HG02852 (cell line): Measurements from ENCODE around the gene FRMPD1.
"Not testable (repeated sequence)": the region's sequence is repeated elsewhere in the genome, so short reads cannot be mapped to it uniquely, and the experiment has no call there.

Experiments
- ATAC-seq: cut with Tn5 transposase; IDR thresholded peaks from one replicate; pipeline ENCODE4 v1.9.1; 2021; ENCODE audit warnings: mild to moderate bottlenecking, moderate library complexity; ENCODE audit not compliant: unreplicated experiment

The FRMPD1 gene

GRCh38 chr9:37732086-37732741, 81.5 kb downstream of the FRMPD1 start:
- no peak for ATAC-seq

DNA sequence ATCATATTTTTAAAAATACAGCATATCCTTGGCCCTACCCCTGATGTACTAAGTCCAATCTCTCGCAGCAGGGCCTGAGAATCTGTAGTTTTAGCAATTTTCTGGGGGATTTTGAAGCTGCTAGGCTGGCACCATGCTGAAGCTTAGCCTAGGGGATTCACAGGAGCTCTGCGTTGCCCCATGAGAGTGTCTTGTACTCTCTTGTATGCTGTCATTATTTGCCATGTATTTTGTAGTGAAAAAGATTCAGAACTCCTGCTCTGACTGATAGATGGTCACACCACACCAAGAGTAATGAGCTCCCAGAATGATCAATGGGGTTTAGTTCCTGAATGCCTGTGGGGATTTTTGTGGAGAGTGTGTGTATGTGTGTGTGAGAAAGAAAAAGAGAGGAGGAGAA, 82.2 kb downstream of the FRMPD1 start:
- no peak for ATAC-seq

DNA sequence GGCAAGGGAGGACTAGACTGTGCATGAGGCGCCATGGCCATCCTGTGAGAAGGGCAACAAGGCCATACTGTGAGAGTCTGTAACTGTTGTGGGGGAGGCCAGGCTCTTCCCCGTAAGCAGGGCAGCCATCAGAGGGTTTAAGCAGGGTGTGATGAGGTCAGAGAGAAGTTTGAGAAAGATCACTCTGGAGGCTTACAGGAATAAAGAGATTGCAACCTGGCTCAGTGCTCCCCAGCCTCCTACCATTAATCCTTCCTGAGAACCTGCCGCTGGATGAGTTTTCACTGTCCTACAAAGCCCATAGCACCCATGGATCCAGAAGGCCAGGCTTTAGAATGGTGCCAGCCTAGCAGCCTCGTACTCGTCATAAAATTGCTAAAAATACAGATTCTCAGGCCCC, 88.5 kb downstream of the FRMPD1 start:
- no peak for ATAC-seq

- ATAC-seq, result no peak
These were observed 89.4 kb downstream of the FRMPD1 start for GRCh38 chr9:37740128-37740527.

- ATAC-seq, result no peak
These were observed 90.0 kb downstream of the FRMPD1 start for GRCh38 chr9:37740631-37741328.

- no peak for ATAC-seq
These were observed 95.2 kb downstream of the FRMPD1 start for GRCh38 chr9:37745970-37746369.

GRCh38 chr9:37746448-37747270, 95.9 kb downstream of the FRMPD1 start:
- ATAC-seq, result no peak

DNA sequence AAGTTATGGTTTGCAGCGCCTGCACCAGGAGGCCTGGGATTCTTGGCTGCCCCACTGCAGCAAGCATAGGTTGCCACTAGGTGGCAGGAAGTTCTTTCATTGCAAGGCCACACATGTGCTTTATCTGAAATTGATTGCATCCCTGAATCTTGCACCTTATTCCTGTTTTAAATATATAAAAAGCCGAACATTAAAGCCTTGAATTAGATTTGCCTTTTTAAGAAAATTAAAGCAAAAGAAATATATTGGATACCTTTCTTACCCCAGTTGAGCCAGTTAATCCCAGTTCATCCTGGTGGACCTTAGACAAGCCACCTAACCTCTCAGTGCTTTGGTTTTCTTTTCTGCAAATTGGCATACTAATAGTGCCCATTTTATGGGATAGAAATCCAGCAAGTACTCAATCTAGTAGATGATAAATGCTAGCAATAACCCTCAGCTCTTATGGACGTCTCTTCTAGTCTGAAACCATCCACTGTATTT, 96.6 kb downstream of the FRMPD1 start:
- peak; percentile 85 for ATAC-seq

DNA sequence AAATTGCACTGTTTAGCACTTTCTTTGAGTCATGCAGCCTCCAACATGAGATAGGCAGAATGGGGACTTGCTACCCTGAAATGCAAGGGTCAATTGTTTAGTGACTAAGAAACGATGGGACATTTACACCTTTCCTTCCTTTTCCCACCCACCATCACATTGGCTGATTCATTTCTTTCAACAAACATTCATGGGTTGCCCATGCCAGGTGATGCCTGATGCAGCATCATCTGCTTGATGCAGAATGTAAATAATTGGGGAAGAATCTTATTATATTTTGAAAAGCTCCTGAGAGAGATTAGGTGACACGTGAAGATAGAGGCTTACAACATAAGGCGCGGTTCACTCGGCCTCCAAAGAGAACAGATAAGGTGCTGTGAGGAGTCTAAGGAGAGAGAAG, 98.4 kb downstream of the FRMPD1 start:
- ATAC-seq, result no peak

DNA sequence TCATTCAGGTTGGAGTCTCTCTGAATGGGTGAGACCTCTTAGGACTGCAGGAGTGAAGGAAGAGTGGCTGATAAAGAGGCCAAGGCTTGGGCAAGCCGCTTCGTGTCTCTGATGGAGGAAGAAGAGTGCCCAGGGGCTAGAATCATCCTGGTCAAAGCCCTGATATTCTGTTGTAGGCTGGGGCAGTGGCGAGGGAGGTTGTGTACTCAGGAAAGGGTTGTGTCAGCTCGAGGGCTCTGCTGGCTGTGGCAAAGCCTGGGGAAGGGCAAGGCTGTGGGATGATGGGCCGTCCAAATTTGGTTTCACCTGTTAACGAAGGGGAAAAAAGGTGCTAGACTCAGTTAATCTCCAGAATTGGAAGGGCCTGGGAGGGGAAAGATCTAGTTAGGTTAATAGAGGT, 100.4 kb downstream of the FRMPD1 start:
- no peak for ATAC-seq

- ATAC-seq, result not testable (repeated sequence)
These were observed 101.0 kb downstream of the FRMPD1 start for GRCh38 chr9:37751704-37752103.

DNA sequence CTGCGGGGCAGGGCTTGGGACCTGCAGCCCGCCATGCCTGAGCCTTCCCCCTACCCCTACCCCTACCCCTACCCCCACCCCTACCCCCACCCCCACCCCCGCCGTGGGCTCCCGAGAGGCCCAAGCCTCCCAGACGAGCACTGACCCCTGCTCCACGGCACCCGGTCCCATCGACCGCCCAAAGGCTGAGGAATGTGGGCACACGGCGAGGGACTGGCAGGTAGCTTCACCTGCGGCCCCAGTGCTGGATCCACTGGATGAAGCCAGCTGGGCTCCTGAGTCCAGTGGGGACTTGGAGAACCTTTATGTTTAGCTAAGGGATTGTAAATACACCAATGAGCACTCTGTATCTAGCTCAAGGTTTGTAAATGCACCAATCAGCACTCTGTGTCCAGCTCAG, 101.4 kb downstream of the FRMPD1 start:
- not testable (repeated sequence) for ATAC-seq

- no peak for ATAC-seq
These were observed 102.1 kb downstream of the FRMPD1 start for GRCh38 chr9:37752642-37753488.

DNA sequence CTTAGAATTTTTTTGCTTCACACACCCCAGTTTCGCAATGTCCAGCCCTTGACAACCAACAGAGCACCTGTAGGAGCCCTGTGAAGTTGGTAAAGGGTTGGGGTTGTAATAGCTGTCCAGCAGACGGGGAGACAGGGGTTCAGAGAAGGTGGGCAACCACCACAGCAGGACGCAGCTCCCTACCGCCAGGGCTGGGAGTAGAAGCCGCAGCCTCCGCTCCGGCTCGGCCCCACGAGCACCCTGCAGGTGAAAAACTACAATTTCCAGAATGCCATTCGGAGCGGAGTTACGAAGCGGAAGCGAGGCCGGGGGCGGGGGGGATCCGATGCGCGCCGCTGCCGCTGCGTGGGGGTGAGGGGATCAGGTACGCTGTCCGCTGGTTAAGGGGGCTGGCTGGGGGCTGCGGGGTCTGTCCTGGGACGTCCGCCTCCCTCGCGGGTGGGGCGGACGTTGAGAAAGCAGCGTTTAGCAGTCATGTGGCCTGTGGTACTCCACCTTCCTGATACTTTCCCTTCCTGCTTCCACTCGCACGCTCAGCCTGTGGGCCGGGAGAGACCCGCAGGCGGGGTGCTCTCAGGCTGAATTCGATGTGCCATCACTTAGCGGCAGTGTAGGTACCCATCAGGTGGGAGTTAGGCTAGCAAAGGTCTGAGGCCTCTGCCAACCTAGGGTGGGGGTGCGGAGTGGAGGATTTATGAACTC, 102.9 kb downstream of the FRMPD1 start, which contains the start of gene TRMT10B:
TSS of gene TRMT10B (plus strand) at position 317 of the 702 bp plus-strand sequence. CDS start 8,127 bp downstream, outside the sequence.
- peak; percentile 84 for ATAC-seq

DNA sequence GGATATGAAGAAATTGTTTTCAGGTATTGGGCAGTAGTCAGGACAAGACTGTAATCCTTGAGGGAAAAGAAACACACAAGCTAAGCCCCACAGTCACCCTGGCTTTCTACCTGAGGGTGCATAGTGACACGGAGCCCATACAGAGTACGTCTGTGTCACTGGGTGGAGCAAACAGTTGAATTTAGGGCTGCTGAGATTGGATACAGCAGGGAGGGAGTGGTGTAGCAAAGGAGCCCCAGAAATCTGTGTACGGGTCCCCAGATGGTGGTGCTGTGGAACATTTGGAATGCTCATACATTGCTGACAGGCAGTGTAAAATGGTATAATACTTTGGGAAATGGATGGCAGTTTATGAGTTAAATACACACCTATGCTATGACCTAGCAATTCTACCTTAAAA, 108.0 kb downstream of the FRMPD1 start:
- ATAC-seq, result no peak

DNA sequence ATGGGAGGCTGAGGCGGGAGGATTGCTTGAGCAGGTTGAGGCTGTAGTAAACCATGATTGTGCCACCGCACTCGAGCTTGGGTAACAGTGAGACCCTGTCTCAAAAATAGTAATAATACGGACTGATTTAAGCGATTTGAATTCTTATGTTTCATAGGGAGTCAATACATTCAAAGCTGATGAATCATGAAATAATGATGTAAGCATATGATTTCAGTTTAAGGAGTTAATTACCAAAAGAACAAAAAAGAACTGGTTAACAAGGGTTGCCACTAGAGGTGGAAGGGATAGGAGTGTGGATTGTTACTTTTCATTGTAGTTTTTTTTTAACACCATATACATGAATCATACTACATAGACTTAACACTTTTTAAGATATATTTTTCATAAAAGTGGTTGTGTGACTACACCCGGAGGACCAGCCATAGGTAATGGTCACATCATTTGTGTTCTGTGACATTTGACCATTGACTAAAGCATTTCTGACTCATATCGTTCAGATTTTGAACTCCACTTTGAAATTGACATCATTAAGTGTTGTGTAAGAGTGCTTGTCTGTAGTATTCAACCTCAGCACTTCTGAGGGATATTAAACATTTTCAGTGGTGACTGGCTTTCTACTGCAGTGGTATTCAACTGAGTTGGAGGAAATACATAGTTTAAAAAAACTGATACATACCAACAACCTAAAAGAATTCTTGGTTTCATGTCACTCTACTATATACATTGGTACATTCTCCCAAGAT, 109.8 kb downstream of the FRMPD1 start:
- ATAC-seq, result no peak

DNA sequence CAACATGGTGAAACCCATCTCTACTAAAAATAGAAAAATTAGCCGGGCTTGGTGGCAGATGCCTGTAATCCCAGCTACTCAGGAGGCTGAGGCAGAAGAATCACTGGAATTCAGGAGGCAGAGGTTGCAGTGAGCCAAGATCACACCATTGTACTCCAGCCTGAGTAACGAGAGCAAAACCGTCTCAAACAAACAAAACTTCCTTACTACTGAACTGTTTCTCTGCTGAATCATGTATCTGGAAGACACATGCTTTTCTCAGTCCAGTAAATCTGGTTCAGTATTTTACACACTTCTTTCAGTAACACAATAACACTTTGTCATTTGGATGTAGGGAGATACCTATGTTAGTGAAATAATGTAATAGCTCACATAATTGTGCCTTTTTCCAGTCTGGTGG, 110.8 kb downstream of the FRMPD1 start:
- ATAC-seq, result no peak

DNA sequence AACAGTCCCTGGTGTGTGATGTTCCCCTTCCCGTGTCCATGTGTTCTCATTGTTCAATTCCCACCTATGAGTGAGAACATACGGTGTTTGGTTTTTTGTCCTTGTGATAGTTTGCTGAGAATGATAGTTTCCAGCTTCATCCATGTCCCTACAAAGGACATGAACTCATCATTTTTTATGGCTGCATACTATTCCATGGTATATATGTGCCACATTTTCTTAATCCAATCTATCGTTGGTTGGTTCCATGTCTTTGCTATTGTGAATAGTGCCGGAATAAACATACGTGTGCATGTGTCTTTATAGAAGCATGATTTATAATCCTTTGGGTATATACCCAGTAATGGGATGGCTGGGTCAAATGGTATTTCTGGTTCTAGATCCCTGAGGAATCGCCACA, 114.5 kb downstream of the FRMPD1 start:
- ATAC-seq, result not testable (repeated sequence)

DNA sequence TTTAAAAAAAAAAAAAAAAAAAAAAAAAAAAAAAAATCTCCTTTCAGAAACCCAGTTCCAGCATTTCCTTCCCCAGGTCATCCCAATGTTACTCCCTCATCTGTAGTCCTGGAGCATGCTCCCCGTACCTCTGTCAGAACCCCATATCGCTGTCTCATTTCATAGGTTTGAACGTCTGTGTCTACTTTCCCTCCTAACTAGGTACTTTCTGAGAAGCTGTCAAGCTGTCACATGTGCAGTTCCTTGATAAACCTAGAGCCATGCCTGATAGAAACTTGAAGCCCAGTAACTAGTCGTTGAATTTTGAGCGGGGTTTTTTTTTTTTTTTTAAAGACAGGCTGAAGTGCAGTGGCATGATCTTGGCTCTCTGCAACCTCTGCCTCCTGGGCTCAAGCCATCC, 118.6 kb downstream of the FRMPD1 start:
- ATAC-seq, result no peak
